ENCODE results near the gene CSN2.

Gene CSN2, protein sequence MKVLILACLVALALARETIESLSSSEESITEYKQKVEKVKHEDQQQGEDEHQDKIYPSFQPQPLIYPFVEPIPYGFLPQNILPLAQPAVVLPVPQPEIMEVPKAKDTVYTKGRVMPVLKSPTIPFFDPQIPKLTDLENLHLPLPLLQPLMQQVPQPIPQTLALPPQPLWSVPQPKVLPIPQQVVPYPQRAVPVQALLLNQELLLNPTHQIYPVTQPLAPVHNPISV

GRCh38 chr4:69965628-69966027 lies at the start of gene CSN2:
CSN2 (minus strand) TSS chr4:69965728; CDS start chr4:69960995, 4,733 bp downstream.
- no peak within 1 kb of the TSS for H3K4me3 ChIP-seq (ENCODE audit: low read depth, low read length)
- TF ChIP-seq, protein P1, sequence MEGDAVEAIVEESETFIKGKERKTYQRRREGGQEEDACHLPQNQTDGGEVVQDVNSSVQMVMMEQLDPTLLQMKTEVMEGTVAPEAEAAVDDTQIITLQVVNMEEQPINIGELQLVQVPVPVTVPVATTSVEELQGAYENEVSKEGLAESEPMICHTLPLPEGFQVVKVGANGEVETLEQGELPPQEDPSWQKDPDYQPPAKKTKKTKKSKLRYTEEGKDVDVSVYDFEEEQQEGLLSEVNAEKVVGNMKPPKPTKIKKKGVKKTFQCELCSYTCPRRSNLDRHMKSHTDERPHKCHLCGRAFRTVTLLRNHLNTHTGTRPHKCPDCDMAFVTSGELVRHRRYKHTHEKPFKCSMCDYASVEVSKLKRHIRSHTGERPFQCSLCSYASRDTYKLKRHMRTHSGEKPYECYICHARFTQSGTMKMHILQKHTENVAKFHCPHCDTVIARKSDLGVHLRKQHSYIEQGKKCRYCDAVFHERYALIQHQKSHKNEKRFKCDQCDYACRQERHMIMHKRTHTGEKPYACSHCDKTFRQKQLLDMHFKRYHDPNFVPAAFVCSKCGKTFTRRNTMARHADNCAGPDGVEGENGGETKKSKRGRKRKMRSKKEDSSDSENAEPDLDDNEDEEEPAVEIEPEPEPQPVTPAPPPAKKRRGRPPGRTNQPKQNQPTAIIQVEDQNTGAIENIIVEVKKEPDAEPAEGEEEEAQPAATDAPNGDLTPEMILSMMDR (IDR thresholded peaks at IDR 0.05; ENCODE audit: low read depth, low read length) = no peak

GRCh38 chr4:70008771-70009170 lies 43.2 kb upstream of the CSN2 start:
- TF ChIP-seq, protein P1 (IDR thresholded peaks at IDR 0.05; ENCODE audit: low read depth, low read length) = no peak

DNA sequence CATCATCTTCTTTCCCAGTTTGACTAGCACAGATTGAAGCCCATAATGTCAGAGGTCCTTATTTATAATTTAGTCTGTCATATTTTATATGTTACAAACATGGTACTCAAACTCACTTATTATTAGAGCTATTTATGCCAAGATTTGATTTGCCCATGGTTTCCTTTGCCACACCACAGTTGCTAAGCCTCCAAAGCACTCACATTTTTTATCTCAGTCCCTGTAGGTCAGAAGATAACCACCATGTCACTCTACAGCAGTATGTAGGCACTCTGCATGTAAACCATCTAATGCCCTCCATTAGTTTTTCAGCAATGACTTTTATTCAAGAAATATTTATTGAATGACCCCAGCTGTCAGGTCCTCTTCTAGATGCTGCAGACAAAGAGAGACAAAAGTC lies 37.0 kb upstream of the CSN2 start:
- TF ChIP-seq, protein P1 (IDR thresholded peaks at IDR 0.05; ENCODE audit: low read depth, low read length) = no peak
- no peak overlapping the region for H3K4me3 ChIP-seq (ENCODE audit: low read depth, low read length)

More at GRCh38 chr4:70008771-70009170, 43.2 kb upstream of the CSN2 start:
- no peak overlapping the region for H3K4me3 ChIP-seq (ENCODE audit: low read depth, low read length)

DNA sequence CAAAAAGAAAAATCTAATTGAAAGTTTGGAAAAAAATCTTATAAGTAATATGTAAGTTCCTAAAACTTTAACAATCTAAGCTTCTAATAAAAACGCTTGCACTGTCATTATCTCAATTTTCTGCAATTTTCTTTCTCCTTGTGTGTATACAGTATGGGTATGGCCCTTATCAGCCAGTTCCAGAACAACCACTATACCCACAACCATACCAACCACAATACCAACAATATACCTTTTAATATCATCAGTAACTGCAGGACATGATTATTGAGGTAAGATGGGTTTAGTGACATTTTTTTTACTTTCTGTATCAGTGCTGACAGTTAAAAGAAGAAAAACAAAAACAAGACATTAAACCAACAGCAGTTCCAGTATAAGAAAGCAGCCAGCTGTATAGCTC lies 35.2 kb upstream of the CSN2 start:
- no peak overlapping the region for H3K4me3 ChIP-seq (ENCODE audit: low read depth, low read length)
- TF ChIP-seq, protein P1 (IDR thresholded peaks at IDR 0.05; ENCODE audit: low read depth, low read length) = no peak

GRCh38 chr4:69999420-69999819 lies 33.9 kb upstream of the CSN2 start:
- TF ChIP-seq, protein P1 (IDR thresholded peaks at IDR 0.05; ENCODE audit: low read depth, low read length) = no peak
- H3K4me3 ChIP-seq (ENCODE audit: low read depth, low read length) = no peak overlapping the region

- no peak within 1 kb of the TSS for H3K4me3 ChIP-seq (ENCODE audit: low read depth, low read length)
- TF ChIP-seq, protein P1 (IDR thresholded peaks at IDR 0.05; ENCODE audit: low read depth, low read length) = no peak
Measured at GRCh38 chr4:69995526-69996016, 30.0 kb upstream of the CSN2 start, which contains the start of gene STATH. STATH (plus strand) TSS chr4:69995966; CDS start chr4:69998438, 2,472 bp downstream.

GRCh38 chr4:69994782-69995181 lies 29.3 kb upstream of the CSN2 start:
- TF ChIP-seq, protein P1 (IDR thresholded peaks at IDR 0.05; ENCODE audit: low read depth, low read length) = no peak
- no peak overlapping the region for H3K4me3 ChIP-seq (ENCODE audit: low read depth, low read length)

All from WI38 (cell line).